Liver (tissue), 10 donors: Measurements from ENCODE around the gene TCHP. TPM values are rescaled to one million over a fixed set of nuclear protein-coding genes. Genes with fewer than 3 reads are reported as not detected.
A peak's percentile ranks its signal among the peaks of the same experiment; 100 is the strongest.

ENCODE experiments used
- DNase-seq: peaks from one replicate; pipeline ENCODE4 v3.0.0-alpha.2; 2017; ENCODE audit warnings: low spot score
- H3K27ac ChIP-seq, 2 donors: one replicate each; pipeline ENCODE4 v1.7.0; 2013; ENCODE audit warnings: inconsistent platforms in 2 of 2, low read length in 2 of 2, control low read depth in 1 of 2, low read depth in 1 of 2, mild to moderate bottlenecking in 1 of 2
- H3K27me3 ChIP-seq, 4 donors: one replicate each; pipeline versions ENCODE4 v1.6.1 to v1.7.0; 2013; ENCODE audit warnings: low read length in 3 of 4, inconsistent platforms in 1 of 4, mild to moderate bottlenecking in 1 of 4, moderate library complexity in 1 of 4; ENCODE audit not compliant: control insufficient read depth in 4 of 4, insufficient read depth in 4 of 4
- H3K36me3 ChIP-seq, 4 donors: one replicate each; pipeline versions ENCODE4 v1.6.1 to v1.7.0; 2013; ENCODE audit warnings: low read length in 3 of 4, mild to moderate bottlenecking in 3 of 4, low read depth in 1 of 4, moderate library complexity in 1 of 4; ENCODE audit not compliant: control insufficient read depth in 4 of 4, insufficient read depth in 3 of 4
- H3K4me1 ChIP-seq, 4 donors: one replicate each; pipeline versions ENCODE4 v1.6.1 to v1.7.0; 2013; ENCODE audit warnings: low read length in 3 of 4, mild to moderate bottlenecking in 3 of 4, moderate library complexity in 1 of 4; ENCODE audit not compliant: control insufficient read depth in 4 of 4, insufficient read depth in 4 of 4
- H3K4me3 ChIP-seq, 3 donors: one replicate each; pipeline versions ENCODE4 v1.6.1 to v1.7.0; 2013; ENCODE audit warnings: low read length in 3 of 3, control low read depth in 1 of 3, low read depth in 1 of 3, mild to moderate bottlenecking in 1 of 3
- H3K9ac ChIP-seq, 2 donors: one replicate each; pipeline ENCODE4 v1.7.0; 2013; ENCODE audit warnings: low read length in 2 of 2, mild to moderate bottlenecking in 2 of 2, moderate library complexity in 2 of 2, control low read depth in 1 of 2, low read depth in 1 of 2
- H3K9me3 ChIP-seq, 4 donors: one replicate each; pipeline versions ENCODE4 v1.6.1 to v1.7.0; 2013; ENCODE audit warnings: low read length in 3 of 4; ENCODE audit not compliant: control insufficient read depth in 4 of 4
- CTCF ChIP-seq: fragments of 150-350 bp; IDR thresholded peaks from 2 replicates; pipeline ENCODE4 v1.5.1; 2017; ENCODE audit warnings: improper control_type of control experiment, low read depth, low read length; ENCODE audit not compliant: missing input control
- EGR1 ChIP-seq, 2 donors: IDR thresholded peaks; 2 replicates each; pipeline ENCODE4 v1.6.1; 2016 to 2018; ENCODE audit warnings: antibody characterized with exemption in 2 of 2, low read depth in 2 of 2
- FOXA1 ChIP-seq: IDR thresholded peaks from 2 replicates; pipeline ENCODE4 v1.6.1; 2016; ENCODE audit warnings: antibody characterized with exemption
- FOXA2 ChIP-seq: IDR thresholded peaks from 2 replicates; pipeline ENCODE4 v1.6.1; 2016; ENCODE audit warnings: antibody characterized with exemption
- GABPA ChIP-seq, 2 donors: IDR thresholded peaks in 1 of 2; conservative IDR thresholded peaks in 1 of 2; 2 replicates each; pipeline ENCODE4 v1.6.1; 2016; ENCODE audit warnings: antibody characterized with exemption in 2 of 2, mild to moderate bottlenecking in 1 of 2, moderate library complexity in 1 of 2
- HNF4A ChIP-seq, 2 donors: conservative IDR thresholded peaks; 2 replicates each; pipeline ENCODE4 v1.6.1; 2016; ENCODE audit warnings: antibody characterized with exemption in 2 of 2, mild to moderate bottlenecking in 2 of 2
- HNF4G ChIP-seq: IDR thresholded peaks from 2 replicates; pipeline ENCODE4 v1.6.1; 2016; ENCODE audit warnings: antibody characterized with exemption
- JUND ChIP-seq, 2 donors: IDR thresholded peaks; 2 replicates each; pipeline ENCODE4 v1.6.1; 2016; ENCODE audit warnings: antibody characterized with exemption in 2 of 2
- NR2F2 ChIP-seq: IDR thresholded peaks from 2 replicates; pipeline ENCODE4 v1.6.1; 2016; ENCODE audit warnings: antibody characterized with exemption
- RAD21 ChIP-seq, 2 donors: IDR thresholded peaks; 2 replicates each; pipeline ENCODE4 v1.6.1; 2016; ENCODE audit warnings: antibody characterized with exemption in 2 of 2, mild to moderate bottlenecking in 2 of 2
- RXRA ChIP-seq, 2 donors: IDR thresholded peaks; 2 replicates each; pipeline ENCODE4 v1.6.1; 2017 to 2018; ENCODE audit warnings: antibody characterized with exemption in 2 of 2, mild to moderate bottlenecking in 1 of 2
- SP1 ChIP-seq: IDR thresholded peaks from 2 replicates; pipeline ENCODE4 v1.6.1; 2018; ENCODE audit warnings: antibody characterized with exemption, mild to moderate bottlenecking
- TAF1 ChIP-seq: conservative IDR thresholded peaks from 2 replicates; pipeline ENCODE4 v1.6.1; 2016; ENCODE audit warnings: antibody characterized with exemption, mild to moderate bottlenecking
- YY1 ChIP-seq: IDR thresholded peaks from 2 replicates; pipeline ENCODE4 v1.6.1; 2016; ENCODE audit warnings: antibody characterized with exemption, mild to moderate bottlenecking
- ZBTB33 ChIP-seq: IDR thresholded peaks from 2 replicates; pipeline ENCODE4 v1.6.1; 2016; ENCODE audit warnings: antibody characterized with exemption
- WGBS: extraction: QIAGEN DNeasy Blood & Tissue Kit; methylation state at CpG from one replicate; pipeline ENCODE4 v1.1.7; 2013; 5-methylcytosine and 5-hydroxymethylcytosine counted together
- polyA plus RNA-seq, 2 donors: library from polyadenylated mRNA; stranded (reverse) in 1 of 2; unstranded in 1 of 2; fragments of 200-250 nt in 1 of 2; fragments of >200 nt in 1 of 2; fragmentation: Nextera tagmentation in 1 of 2; extraction: Ambion mirVana in 1 of 2; gene quantifications; one replicate each; pipeline versions ENCODE4 v1.2.1 to v1.2.3, GENCODE V29; 2013 to 2015
- small RNA-seq: library from RNA; depleted of rRNA; stranded (forward); fragments of <200 nt; gene quantifications from one replicate; pipeline ENCODE3, GENCODE V24; 2014
- total RNA-seq, 2 donors: library from RNA; depleted of rRNA; stranded (reverse); fragments of >200 nt; gene quantifications; one replicate each; pipeline ENCODE4 v1.2.3, GENCODE V29; 2014
- TF ChIP-seq, protein P1 (sequence below): IDR thresholded peaks from 2 replicates; pipeline ENCODE4 v1.6.1; 2016; ENCODE audit warnings: antibody characterized with exemption
- TF ChIP-seq, protein P2 (sequence below): IDR thresholded peaks from 2 replicates; pipeline ENCODE4 v1.6.1; 2016; ENCODE audit warnings: antibody characterized with exemption, mild to moderate bottlenecking
- TF ChIP-seq, protein P3 (sequence below): IDR thresholded peaks from 2 replicates; pipeline ENCODE4 v1.6.1; 2016; ENCODE audit warnings: antibody characterized with exemption
- donor health status: healthy.
- donor health status: healthy.
- donor health status: healthy.
- donor health status: healthy.
- donor health status: healthy.

The TCHP gene
- total and polyA plus RNA-seq, 4 donors: 5.0 to 9.8 (median 5.2) TPM

DNA sequence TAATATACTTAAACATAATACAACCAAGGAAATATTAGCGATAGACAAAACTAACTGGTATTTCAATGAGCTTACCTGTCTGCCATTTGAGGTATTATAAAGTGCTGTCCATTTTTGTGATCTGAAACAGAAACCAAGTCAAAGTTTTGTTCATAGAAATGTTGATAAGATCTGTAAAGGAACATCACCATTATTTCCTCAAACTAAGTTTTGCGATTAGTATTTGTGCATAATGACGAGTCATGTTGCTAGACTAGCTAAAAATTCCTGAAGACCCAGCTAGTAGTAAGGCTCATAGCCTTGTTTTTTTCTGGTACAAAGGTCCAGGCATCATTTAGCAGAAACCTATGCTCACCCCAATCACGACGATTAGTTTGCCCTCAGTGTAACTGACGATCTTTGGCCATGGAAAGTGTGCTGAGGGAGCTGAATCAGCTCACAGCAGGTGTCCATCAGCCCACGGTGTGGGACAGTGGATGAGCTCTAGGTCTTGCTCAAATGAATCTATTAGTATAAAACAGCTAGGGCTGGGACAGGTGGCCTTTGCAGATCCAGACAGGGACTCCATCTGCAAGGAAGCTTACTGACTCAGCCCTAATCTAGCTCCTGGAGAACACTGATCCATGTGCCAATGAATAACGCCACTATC lies 67.4 kb downstream of the TCHP start:
- DNase-seq: no peak
- H3K4me1 ChIP-seq: peaks cover 0 to 9% (median 4%) of the 10 kb centered on the region in 4 donors
- H3K27me3 ChIP-seq: no peaks in the 10 kb centered on the region
- 46% methylated on average over 8 of the region's 8 CpGs for WGBS
- peak overlapping the region; percentile 90 to 91 for H3K27ac ChIP-seq
- peak overlapping the region in 2 of 3 donors; percentile 33 to 46 for H3K4me3 ChIP-seq
- H3K9me3 ChIP-seq: no peaks in the 10 kb centered on the region
- peak overlapping the region; percentile 58 to 70 for H3K9ac ChIP-seq
- peaks cover 8 to 27% (median 22%) of the 10 kb centered on the region in 4 donors for H3K36me3 ChIP-seq
- TF ChIP-seq, protein P1, sequence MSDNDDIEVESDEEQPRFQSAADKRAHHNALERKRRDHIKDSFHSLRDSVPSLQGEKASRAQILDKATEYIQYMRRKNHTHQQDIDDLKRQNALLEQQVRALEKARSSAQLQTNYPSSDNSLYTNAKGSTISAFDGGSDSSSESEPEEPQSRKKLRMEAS: no peak
- no peak for TF ChIP-seq GABPA (IDR thresholded peaks at IDR 0.05 in 1 of 2, conservative IDR thresholded peaks at IDR 0.05 in 1 of 2)
- TF ChIP-seq RXRA (IDR thresholded peaks at IDR 0.05): peak; percentile 58 to 81
- TF ChIP-seq YY1: peak; percentile 38
- no peak for TF ChIP-seq EGR1 (IDR thresholded peaks at IDR 0.05; ENCODE audit: low read depth in 2 of 2)
- TF ChIP-seq FOXA1: no peak
- no peak for TF ChIP-seq FOXA2
- TF ChIP-seq, protein P2, sequence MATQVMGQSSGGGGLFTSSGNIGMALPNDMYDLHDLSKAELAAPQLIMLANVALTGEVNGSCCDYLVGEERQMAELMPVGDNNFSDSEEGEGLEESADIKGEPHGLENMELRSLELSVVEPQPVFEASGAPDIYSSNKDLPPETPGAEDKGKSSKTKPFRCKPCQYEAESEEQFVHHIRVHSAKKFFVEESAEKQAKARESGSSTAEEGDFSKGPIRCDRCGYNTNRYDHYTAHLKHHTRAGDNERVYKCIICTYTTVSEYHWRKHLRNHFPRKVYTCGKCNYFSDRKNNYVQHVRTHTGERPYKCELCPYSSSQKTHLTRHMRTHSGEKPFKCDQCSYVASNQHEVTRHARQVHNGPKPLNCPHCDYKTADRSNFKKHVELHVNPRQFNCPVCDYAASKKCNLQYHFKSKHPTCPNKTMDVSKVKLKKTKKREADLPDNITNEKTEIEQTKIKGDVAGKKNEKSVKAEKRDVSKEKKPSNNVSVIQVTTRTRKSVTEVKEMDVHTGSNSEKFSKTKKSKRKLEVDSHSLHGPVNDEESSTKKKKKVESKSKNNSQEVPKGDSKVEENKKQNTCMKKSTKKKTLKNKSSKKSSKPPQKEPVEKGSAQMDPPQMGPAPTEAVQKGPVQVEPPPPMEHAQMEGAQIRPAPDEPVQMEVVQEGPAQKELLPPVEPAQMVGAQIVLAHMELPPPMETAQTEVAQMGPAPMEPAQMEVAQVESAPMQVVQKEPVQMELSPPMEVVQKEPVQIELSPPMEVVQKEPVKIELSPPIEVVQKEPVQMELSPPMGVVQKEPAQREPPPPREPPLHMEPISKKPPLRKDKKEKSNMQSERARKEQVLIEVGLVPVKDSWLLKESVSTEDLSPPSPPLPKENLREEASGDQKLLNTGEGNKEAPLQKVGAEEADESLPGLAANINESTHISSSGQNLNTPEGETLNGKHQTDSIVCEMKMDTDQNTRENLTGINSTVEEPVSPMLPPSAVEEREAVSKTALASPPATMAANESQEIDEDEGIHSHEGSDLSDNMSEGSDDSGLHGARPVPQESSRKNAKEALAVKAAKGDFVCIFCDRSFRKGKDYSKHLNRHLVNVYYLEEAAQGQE: peak; percentile 33
- no peak for TF ChIP-seq CTCF
- TF ChIP-seq JUND (IDR thresholded peaks at IDR 0.05): no peak
- TF ChIP-seq NR2F2: no peak
- TF ChIP-seq HNF4G: peak; percentile 14
- no peak for TF ChIP-seq TAF1
- TF ChIP-seq RAD21 (IDR thresholded peaks at IDR 0.05): peak; percentile 13 to 26
- peak; percentile 16 for TF ChIP-seq ZBTB33
- TF ChIP-seq, protein P3, sequence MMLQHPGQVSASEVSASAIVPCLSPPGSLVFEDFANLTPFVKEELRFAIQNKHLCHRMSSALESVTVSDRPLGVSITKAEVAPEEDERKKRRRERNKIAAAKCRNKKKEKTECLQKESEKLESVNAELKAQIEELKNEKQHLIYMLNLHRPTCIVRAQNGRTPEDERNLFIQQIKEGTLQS: no peak
- peak; percentile 78 for TF ChIP-seq SP1
- peak; percentile 64 to 77 for TF ChIP-seq HNF4A (conservative IDR thresholded peaks at IDR 0.05)

Small RNA genes lying within 50 kb of the gene (small RNA-seq; reads per million reads assigned to genes)
- gene RN7SL441P: not detected

Other genes with a start within 250 kb of the TCHP start
- 1 to 10 TPM; 1.8 to 2.2 TPM for gene FAM222A, start 186.4 kb upstream of the TCHP start, total RNA-seq
- 1 to 10 TPM in 1 of 2 donors, under 1 TPM in 1; 0.97 to 2.0 TPM for gene FAM222A, start 186.4 kb upstream of the TCHP start, polyA plus RNA-seq
- 1 to 10 TPM; 1.3 to 9.6 TPM for gene TRPV4, start 66.9 kb upstream of the TCHP start, total RNA-seq
- 1 to 10 TPM; 2.9 to 4.9 TPM for gene TRPV4, start 66.9 kb upstream of the TCHP start, polyA plus RNA-seq
- 1 to 10 TPM; 8.5 TPM for gene GLTP, start 19.7 kb upstream of the TCHP start, total RNA-seq
- 10 to 100 TPM in 1 of 2 donors, 1 to 10 TPM in 1; 9.0 to 12.8 TPM for gene GLTP, start 19.7 kb upstream of the TCHP start, polyA plus RNA-seq
- 10 to 100 TPM; 22.2 to 30.4 TPM for gene GIT2, start 96.1 kb downstream of the TCHP start, total RNA-seq
- gene GIT2, start 96.1 kb downstream of the TCHP start, polyA plus RNA-seq: 10 to 100 TPM in 1 of 2 donors, 1 to 10 TPM in 1; 6.7 to 11.1 TPM
- gene ANKRD13A, start 99.2 kb downstream of the TCHP start, total RNA-seq: 10 to 100 TPM; 27.0 to 40.5 TPM
- gene ANKRD13A, start 99.2 kb downstream of the TCHP start, polyA plus RNA-seq: 10 to 100 TPM in 1 of 2 donors, 1 to 10 TPM in 1; 7.0 to 10.5 TPM
- 10 to 100 TPM in 1 of 2 donors, 1 to 10 TPM in 1; 5.9 to 22.4 TPM for gene C12orf76, start 148.2 kb downstream of the TCHP start, total RNA-seq
- gene C12orf76, start 148.2 kb downstream of the TCHP start, polyA plus RNA-seq: 1 to 10 TPM; 5.6 to 6.4 TPM
- 1 to 10 TPM; 2.4 to 4.9 TPM for gene IFT81, start 224.1 kb downstream of the TCHP start, total RNA-seq
- gene IFT81, start 224.1 kb downstream of the TCHP start, polyA plus RNA-seq: 1 to 10 TPM; 1.9 to 3.2 TPM